Esophagus muscularis mucosa (tissue), 4 donors: ENCODE measurements around the gene CYP1B1. TPM values are rescaled to one million over a fixed set of nuclear protein-coding genes. Genes with fewer than 3 reads are reported as not detected.
A peak's percentile ranks its signal among the peaks of the same experiment; 100 is the strongest.

Source experiments
- DNase-seq: peaks from one replicate; pipeline ENCODE4 v3.0.0-alpha.2; 2017; ENCODE audit errors: extremely low spot score
- H3K27ac ChIP-seq, 4 donors: fragments of 200-600 bp; sonication (generic); replicated peaks in 1 of 4; 1 replicate in 3 of 4; 2 replicates in 1 of 4; pipeline ENCODE4 v1.5.1; 2016 to 2019; ENCODE audit warnings: mild to moderate bottlenecking in 1 of 4
- H3K27me3 ChIP-seq, 4 donors: fragments of 200-600 bp; sonication (generic); one replicate each; pipeline versions ENCODE4 v1.5.1 to v1.6.0; 2016 to 2019
- H3K36me3 ChIP-seq, 4 donors: fragments of 200-600 bp; sonication (generic); one replicate each; pipeline ENCODE4 v1.5.1; 2016 to 2019
- H3K4me1 ChIP-seq, 4 donors: fragments of 200-600 bp; sonication (generic); one replicate each; pipeline ENCODE4 v1.5.1; 2016 to 2019
- H3K4me3 ChIP-seq, 4 donors: fragments of 200-600 bp; sonication (generic); 1 replicate in 2 of 4; 2 replicates in 2 of 4; pipeline ENCODE4 v1.5.1; 2016 to 2019; ENCODE audit warnings: mild to moderate bottlenecking in 4 of 4, moderate library complexity in 1 of 4
- H3K9me3 ChIP-seq, 4 donors: fragments of 200-600 bp; sonication (generic); 1 replicate in 3 of 4; 2 replicates in 1 of 4; pipeline ENCODE4 v1.5.1; 2016 to 2019
- EP300 ChIP-seq: sonication (generic); formaldehyde crosslinking; IDR thresholded peaks from one replicate; pipeline ENCODE4 v1.6.1; 2017; ENCODE audit warnings: antibody characterized with exemption
- POLR2A ChIP-seq: fragments of 450-650 bp; IDR thresholded peaks from one replicate; pipeline ENCODE4 v1.6.1; 2017; ENCODE audit warnings: antibody characterized with exemption, moderate library complexity, mild to moderate bottlenecking, low read depth
- POLR2AphosphoS5 ChIP-seq, 2 donors: sonication (generic); formaldehyde crosslinking; IDR thresholded peaks; one replicate each; pipeline ENCODE4 v1.6.1; 2017; ENCODE audit warnings: antibody characterized with exemption in 2 of 2
- WGBS: methylation state at CpG from one replicate; pipeline ENCODE4 v1.1.5; 2018; 5-methylcytosine and 5-hydroxymethylcytosine counted together
- intact Hi-C: fragments of 100-400 bp; cut with DNase I; formaldehyde crosslinking; loops from one replicate; pipeline ENCODE4 v1.15.1; 2023
- total RNA-seq, 4 donors: library from RNA; depleted of rRNA; stranded (reverse); fragments of >200 nt; gene quantifications; one replicate each; pipeline versions ENCODE4 v1.1.0 to v1.2.1, GENCODE V29; 2016
- TF ChIP-seq, protein P1 (sequence below), 3 experiments: fragments of 200-600 bp in 2 of 3; fragments of 450-650 bp in 1 of 3; sonication (generic) in 2 of 3; IDR thresholded peaks; one replicate each; pipeline ENCODE4 v1.5.1; 2017 to 2019; ENCODE audit warnings: antibody characterized with exemption in 3 of 3, mild to moderate bottlenecking in 2 of 3, moderate library complexity in 1 of 3

Gene CYP1B1
- total RNA-seq, 4 donors from 2014 or later: 20.8 to 60.3 (median 37.6) TPM

DNA sequence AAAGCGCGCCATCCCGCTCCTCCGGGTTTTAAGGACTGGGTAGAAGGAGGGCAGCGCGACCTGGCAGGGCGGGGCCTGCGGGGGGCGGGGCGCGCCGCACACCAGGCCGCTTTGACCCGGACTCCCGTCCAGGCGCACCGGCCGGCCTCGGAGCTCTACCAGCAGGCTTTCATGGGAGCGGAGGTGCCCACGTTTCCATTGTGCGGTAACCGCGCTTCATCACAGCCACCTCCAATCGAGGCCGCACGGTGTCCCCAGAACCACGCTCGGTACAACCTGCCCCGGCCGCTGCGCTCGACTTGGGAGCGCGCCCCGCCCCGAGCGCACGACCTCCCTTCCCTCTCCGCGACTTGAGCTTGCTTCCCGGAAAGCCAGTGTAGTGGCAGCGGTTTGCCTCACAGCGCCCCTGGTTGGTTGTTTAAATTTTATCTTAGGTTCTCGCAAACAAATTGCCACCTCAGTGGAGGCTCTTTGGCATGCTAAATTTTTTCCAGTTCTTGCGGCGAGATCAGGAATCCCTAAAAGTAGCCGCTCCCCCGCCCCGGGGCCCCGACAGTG is 280 bp upstream of the CYP1B1 start:
- WGBS: under 1% methylated on average over 22 of the region's 51 CpGs
- Histone ChIP-seq H3K27ac (peak overlapping the region; percentile 74 to 88 (median 82)), H3K9me3 (no peaks in the 10 kb centered on the region), H3K27me3 (peaks cover 0 to 48% (median 15%) of the 10 kb centered on the region in 4 donors), H3K4me3 (peak overlapping the region; percentile 59 to 70 (median 63)), H3K36me3 (no peaks in the 10 kb centered on the region), H3K4me1 (peaks cover 36 to 48% (median 44%) of the 10 kb centered on the region in 4 donors)
- DNase-seq: no peak
- TF ChIP-seq POLR2A: no peak
- peak in 1 of 2 donors; percentile 32 for TF ChIP-seq POLR2AphosphoS5 (IDR thresholded peaks at IDR 0.05)
- no peak for TF ChIP-seq EP300
- TF ChIP-seq, protein P1, sequence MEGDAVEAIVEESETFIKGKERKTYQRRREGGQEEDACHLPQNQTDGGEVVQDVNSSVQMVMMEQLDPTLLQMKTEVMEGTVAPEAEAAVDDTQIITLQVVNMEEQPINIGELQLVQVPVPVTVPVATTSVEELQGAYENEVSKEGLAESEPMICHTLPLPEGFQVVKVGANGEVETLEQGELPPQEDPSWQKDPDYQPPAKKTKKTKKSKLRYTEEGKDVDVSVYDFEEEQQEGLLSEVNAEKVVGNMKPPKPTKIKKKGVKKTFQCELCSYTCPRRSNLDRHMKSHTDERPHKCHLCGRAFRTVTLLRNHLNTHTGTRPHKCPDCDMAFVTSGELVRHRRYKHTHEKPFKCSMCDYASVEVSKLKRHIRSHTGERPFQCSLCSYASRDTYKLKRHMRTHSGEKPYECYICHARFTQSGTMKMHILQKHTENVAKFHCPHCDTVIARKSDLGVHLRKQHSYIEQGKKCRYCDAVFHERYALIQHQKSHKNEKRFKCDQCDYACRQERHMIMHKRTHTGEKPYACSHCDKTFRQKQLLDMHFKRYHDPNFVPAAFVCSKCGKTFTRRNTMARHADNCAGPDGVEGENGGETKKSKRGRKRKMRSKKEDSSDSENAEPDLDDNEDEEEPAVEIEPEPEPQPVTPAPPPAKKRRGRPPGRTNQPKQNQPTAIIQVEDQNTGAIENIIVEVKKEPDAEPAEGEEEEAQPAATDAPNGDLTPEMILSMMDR (IDR thresholded peaks at IDR 0.05): peak; percentile 11 to 33 (median 22)
- intact Hi-C loops: loop anchor here (5.0 kb wide), 1 partner anchor 191 kb away; no protein-coding TSS in a partner anchor

DNA sequence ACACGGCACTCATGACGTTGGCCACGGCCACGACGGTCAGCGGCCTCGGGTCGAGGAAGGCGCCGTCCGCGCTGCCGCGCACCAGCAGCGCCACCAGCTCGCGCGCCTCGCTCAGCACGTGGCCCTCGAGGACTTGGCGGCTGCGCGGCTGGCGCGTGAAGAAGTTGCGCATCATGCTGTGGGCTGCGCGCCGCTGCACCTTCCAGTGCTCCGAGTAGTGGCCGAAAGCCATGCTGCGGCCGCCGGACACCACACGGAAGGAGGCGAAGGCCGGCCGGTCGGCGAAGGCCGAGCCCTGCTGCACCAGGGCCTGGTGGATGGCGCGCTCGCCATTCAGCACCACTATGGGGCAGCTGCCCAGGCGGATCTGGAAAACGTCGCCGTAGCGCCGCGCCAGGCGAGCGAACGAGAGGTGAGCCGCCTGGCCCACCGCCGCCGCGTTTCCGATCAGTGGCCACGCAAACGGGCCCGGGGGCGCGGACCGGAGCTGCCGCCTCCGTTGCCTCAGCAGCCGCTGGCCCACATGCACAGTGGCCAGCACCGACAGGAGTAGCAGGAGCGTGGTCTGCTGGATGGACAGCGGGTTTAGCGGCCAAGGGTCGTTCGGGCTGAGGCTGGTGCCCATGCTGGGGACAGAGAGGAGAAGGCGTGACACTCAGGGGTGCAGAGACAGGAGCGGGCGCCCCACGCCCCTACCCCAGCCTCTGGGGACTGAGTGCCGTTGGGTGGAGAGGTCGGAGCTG is 1.0 kb downstream of the CYP1B1 start:
- H3K27ac ChIP-seq: peak overlapping the region; percentile 42 to 88 (median 80)
- H3K4me1 ChIP-seq: peaks cover 36 to 48% (median 44%) of the 10 kb centered on the region in 4 donors
- H3K36me3 ChIP-seq: no peaks in the 10 kb centered on the region
- peaks cover 0 to 48% (median 15%) of the 10 kb centered on the region in 4 donors for H3K27me3 ChIP-seq
- TF ChIP-seq POLR2AphosphoS5 (IDR thresholded peaks at IDR 0.05): peak in 1 of 2 donors; percentile 11
- TF ChIP-seq EP300: no peak
- WGBS: 6% methylated on average over 12 of the region's 82 CpGs
- intact Hi-C loops: loop anchor here (5.0 kb wide), 1 partner anchor 192 kb away; no protein-coding TSS in a partner anchor
- H3K9me3 ChIP-seq: no peaks in the 10 kb centered on the region
- DNase-seq: no peak
- peak overlapping the region; percentile 59 to 70 (median 63) for H3K4me3 ChIP-seq

DNA sequence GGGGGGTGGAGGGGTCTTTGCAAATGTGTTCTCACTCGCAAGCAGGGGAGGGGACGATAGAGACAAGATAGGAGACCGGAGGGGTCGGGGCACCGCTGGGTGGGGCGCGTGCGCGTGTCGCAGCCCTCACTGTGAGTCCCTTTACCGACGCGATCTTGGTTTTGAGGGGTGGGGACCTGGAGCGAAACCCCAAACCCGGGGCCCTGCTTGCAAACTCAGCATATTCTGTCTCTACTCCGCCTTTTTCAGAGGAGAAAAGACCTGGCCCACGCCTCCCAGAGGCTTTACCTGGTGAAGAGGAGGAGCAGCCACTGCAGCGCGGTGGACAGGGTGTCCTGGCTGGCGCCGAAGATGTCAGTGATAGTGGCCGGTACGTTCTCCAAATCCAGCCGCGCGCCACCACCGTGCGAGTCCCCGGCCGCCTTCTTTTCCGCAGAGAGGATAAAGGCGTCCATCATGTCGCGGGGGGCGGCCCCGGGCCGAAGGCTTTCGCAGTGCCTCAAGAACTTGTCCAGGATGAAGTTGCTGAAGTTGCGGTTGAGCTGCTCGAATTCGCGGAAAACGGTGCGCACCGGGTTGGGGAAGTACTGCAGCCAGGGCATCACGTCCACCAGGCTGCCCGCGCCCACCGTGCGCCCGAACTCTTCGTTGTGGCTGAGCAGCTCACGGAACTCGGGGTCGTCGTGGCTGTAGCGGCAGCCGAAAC is 1.7 kb downstream of the CYP1B1 start:
- Histone ChIP-seq H3K27ac (peak overlapping the region; percentile 42 to 88 (median 80)), H3K4me1 (peaks cover 36 to 48% (median 44%) of the 10 kb centered on the region in 4 donors), H3K9me3 (no peaks in the 10 kb centered on the region), H3K27me3 (peaks cover 0 to 48% (median 15%) of the 10 kb centered on the region in 4 donors), H3K4me3 (peak overlapping the region; percentile 59 to 70 (median 63)), H3K36me3 (no peaks in the 10 kb centered on the region)
- intact Hi-C loops: no loop called here
- TF ChIP-seq POLR2AphosphoS5 (IDR thresholded peaks at IDR 0.05) (no peak), POLR2A (no peak), EP300 (no peak)
- TF ChIP-seq, protein P1 (IDR thresholded peaks at IDR 0.05): no peak
- 15% methylated on average over 16 of the region's 58 CpGs for WGBS
- no peak for DNase-seq

DNA sequence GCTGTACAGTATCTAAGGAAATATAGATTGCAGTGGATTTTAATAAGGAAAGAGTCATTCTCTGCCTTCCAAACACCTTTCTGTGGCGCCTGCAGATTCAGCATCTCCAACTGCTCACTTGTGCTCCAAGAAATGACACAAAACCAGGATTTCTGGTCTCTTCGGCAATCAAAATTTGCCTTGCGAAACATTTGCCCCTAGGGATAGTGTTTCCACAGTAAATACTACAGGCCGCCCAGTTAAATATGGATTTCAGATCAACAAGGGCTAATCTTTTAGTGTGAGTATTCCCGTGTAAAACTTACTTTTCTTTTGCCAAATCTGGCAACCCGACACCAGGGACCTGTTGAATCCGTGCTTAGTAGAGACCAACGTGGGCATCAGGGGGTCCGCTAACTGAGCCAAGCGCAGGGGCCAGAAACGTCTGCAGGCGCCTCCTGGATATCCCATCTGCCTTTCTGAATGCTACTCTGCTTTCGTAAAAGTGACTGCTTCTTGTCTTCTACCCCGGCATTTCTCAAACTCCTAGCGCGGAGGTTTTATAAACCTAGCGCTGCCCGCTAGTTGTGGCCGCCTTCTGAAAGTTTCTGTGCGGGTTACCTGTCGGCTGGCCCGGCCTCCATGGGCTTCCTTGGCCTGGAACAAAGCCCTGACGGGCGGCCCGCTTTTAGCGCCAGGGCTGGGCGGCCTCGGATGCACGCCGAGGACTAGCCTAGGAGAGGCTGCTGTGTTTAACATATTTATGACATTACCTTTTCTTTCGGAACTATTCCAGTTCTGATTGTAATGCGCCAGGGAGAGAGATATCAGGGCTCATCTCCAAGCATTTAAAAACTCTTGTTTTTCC is 2.5 kb downstream of the CYP1B1 start:
- WGBS: 43% methylated on average over 32 of the region's 32 CpGs
- H3K36me3 ChIP-seq: no peaks in the 10 kb centered on the region
- peaks cover 36 to 48% (median 46%) of the 10 kb centered on the region in 4 donors for H3K4me1 ChIP-seq
- intact Hi-C loops: no loop called here
- peaks cover 0 to 48% (median 15%) of the 10 kb centered on the region in 4 donors for H3K27me3 ChIP-seq
- TF ChIP-seq EP300 (no peak), POLR2A (no peak), POLR2AphosphoS5 (IDR thresholded peaks at IDR 0.05) (no peak)
- TF ChIP-seq, protein P1 (IDR thresholded peaks at IDR 0.05): no peak
- no peaks in the 10 kb centered on the region for H3K9me3 ChIP-seq
- H3K27ac ChIP-seq: peak overlapping the region; percentile 42 to 88 (median 80)
- DNase-seq: no peak
- peak overlapping the region; percentile 59 to 70 (median 63) for H3K4me3 ChIP-seq
